ENCODE measurements around the gene VKORC1. TPM values are rescaled to one million over a fixed set of nuclear protein-coding genes. Genes with fewer than 3 reads are reported as not detected.

Gene VKORC1
- total RNA-seq, 1 donor = 147 TPM

DNA sequence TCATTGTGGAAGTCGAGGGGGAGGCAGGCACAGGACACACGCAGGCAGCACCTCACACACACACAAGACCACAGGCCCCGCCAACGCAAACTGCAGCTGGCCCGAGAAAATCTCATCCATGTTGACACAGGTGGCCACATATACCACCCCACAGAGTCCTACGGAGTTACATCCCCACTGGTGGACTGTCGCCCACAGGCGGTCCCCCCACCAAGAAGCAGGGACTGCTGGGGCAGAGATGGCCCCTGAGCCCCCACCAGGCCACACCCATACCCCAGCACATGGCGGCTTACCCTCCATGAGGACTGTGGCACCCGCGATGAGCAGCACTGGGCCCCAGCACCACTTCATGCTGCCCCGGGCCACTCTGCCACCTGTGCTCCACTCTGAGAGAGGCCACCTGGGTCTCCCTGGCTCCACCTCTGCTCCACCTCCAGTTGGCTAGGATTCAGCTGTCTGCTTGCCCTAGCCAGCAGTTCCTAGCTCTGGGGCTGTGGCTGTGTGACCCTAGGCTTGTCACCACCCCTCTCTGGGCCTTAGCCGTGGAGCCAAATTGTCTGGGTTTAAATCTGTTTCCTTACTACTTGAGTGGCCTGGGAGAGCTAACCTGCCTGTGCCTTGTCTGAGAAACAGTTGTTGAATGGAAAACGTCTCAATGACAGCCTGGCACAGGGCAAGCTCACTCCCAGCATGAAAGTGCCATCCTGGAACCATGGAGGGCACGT is 6.0 kb downstream of the VKORC1 start, which contains the start of gene PRSS53:
TSS of gene PRSS53 (minus strand) at position 485 of the 725 bp plus-strand sequence. CDS start at position 351, 134 bp downstream.
- Histone ChIP-seq H4K20me1 (ENCODE audit: insufficient read depth, low read length) (peaks cover 6% of the 10 kb centered on the region), H3K36me3 (ENCODE audit: insufficient read depth, low read length) (peaks cover 30% of the 10 kb centered on the region)
- TF ChIP-seq, protein P1, sequence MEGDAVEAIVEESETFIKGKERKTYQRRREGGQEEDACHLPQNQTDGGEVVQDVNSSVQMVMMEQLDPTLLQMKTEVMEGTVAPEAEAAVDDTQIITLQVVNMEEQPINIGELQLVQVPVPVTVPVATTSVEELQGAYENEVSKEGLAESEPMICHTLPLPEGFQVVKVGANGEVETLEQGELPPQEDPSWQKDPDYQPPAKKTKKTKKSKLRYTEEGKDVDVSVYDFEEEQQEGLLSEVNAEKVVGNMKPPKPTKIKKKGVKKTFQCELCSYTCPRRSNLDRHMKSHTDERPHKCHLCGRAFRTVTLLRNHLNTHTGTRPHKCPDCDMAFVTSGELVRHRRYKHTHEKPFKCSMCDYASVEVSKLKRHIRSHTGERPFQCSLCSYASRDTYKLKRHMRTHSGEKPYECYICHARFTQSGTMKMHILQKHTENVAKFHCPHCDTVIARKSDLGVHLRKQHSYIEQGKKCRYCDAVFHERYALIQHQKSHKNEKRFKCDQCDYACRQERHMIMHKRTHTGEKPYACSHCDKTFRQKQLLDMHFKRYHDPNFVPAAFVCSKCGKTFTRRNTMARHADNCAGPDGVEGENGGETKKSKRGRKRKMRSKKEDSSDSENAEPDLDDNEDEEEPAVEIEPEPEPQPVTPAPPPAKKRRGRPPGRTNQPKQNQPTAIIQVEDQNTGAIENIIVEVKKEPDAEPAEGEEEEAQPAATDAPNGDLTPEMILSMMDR (IDR thresholded peaks at IDR 0.05; ENCODE audit: extremely low read depth, low read depth, low read length) = no peak

DNA sequence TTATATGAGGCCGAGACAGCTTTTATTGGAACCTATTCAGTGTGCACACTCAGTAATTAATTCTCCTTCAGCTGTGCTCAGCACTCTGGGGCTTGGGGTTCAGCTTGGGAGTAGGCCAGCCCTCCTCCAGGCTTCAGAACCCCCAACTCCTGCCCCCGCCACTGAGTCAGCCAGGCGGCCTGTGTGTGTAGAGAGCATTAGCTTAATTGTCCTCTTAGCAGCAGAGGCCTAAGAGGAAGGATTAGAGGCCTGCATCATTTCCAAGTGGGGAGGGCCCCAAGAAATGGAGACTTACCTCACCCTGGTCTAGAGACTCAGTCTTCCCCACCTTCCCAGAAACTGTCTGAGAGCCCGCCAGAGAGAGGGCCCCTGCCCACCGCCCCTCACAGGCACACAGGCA is 6.6 kb downstream of the VKORC1 start:
- H3K27ac ChIP-seq (ENCODE audit: low read depth, low read length) = no peak overlapping the region
- peak; percentile 39 for DNase-seq (ENCODE audit: insufficient read length, low spot score, missing footprints)
- no peaks in the 10 kb centered on the region for H3K27me3 ChIP-seq (ENCODE audit: insufficient read depth, low read length)
- peaks cover 50% of the 10 kb centered on the region for H3K79me2 ChIP-seq (ENCODE audit: insufficient read depth, low read length)
- H4K20me1 ChIP-seq (ENCODE audit: insufficient read depth, low read length) = peaks cover 6% of the 10 kb centered on the region
- H3K9me3 ChIP-seq (ENCODE audit: low read depth, low read length) = no peaks in the 10 kb centered on the region
- no peak overlapping the region for H3K4me3 ChIP-seq (ENCODE audit: insufficient read depth, low read length)
- peaks cover 30% of the 10 kb centered on the region for H3K36me3 ChIP-seq (ENCODE audit: insufficient read depth, low read length)
- no peak overlapping the region for H2AFZ ChIP-seq (ENCODE audit: low read length)
- TF ChIP-seq, protein P1 (IDR thresholded peaks at IDR 0.05; ENCODE audit: extremely low read depth, low read depth, low read length) = no peak
- no peak overlapping the region for H3K4me2 ChIP-seq (ENCODE audit: insufficient read depth, low read length)
- peaks cover 20% of the 10 kb centered on the region for H3K4me1 ChIP-seq (ENCODE audit: insufficient read depth, low read length)

More for the DNA sequence above, 6.0 kb downstream of the VKORC1 start, which contains the start of gene PRSS53:
- Histone ChIP-seq H3K27me3 (ENCODE audit: insufficient read depth, low read length) (no peaks in the 10 kb centered on the region), H3K4me3 (ENCODE audit: insufficient read depth, low read length) (no peak within 1 kb of the TSS), H3K4me1 (ENCODE audit: insufficient read depth, low read length) (peaks cover 24% of the 10 kb centered on the region), H2AFZ (ENCODE audit: low read length) (no peak within 1 kb of the TSS), H3K79me2 (ENCODE audit: insufficient read depth, low read length) (peaks cover 48% of the 10 kb centered on the region), H3K27ac (ENCODE audit: low read depth, low read length) (no peak within 1 kb of the TSS), H3K4me2 (ENCODE audit: insufficient read depth, low read length) (no peak within 1 kb of the TSS), H3K9me3 (ENCODE audit: low read depth, low read length) (no peaks in the 10 kb centered on the region)
- DNase-seq (ENCODE audit: insufficient read length, low spot score, missing footprints) = peak; percentile 44

DNA sequence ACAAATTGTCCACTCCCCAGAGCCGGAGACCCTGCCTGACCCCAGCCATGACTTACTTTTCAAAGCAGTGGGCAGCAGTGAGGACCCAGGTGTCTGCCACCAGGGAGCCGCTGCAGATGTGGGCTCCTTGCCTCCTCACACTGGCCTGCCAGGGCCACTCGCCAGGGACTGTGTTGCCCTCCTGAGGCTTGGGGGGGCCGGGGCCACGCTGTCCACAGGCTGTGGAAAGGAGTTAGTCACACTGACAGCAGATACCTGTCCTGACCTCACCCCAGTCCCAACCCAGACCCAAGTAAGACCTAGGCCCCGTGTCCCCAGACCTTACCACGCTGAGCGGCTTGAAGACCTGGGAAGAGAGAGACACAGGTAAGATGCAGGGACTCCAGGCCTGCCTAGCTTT is 7.1 kb downstream of the VKORC1 start:
- Histone ChIP-seq H3K27ac (ENCODE audit: low read depth, low read length) (no peak overlapping the region), H3K4me2 (ENCODE audit: insufficient read depth, low read length) (no peak overlapping the region), H4K20me1 (ENCODE audit: insufficient read depth, low read length) (peaks cover 1% of the 10 kb centered on the region), H3K36me3 (ENCODE audit: insufficient read depth, low read length) (peaks cover 30% of the 10 kb centered on the region), H3K27me3 (ENCODE audit: insufficient read depth, low read length) (no peaks in the 10 kb centered on the region), H3K9me3 (ENCODE audit: low read depth, low read length) (no peaks in the 10 kb centered on the region), H2AFZ (ENCODE audit: low read length) (no peak overlapping the region), H3K79me2 (ENCODE audit: insufficient read depth, low read length) (peaks cover 48% of the 10 kb centered on the region), H3K4me3 (ENCODE audit: insufficient read depth, low read length) (no peak overlapping the region), H3K4me1 (ENCODE audit: insufficient read depth, low read length) (peaks cover 15% of the 10 kb centered on the region)
- DNase-seq (ENCODE audit: insufficient read length, low spot score, missing footprints) = peak; percentile 74
- TF ChIP-seq, protein P1 (IDR thresholded peaks at IDR 0.05; ENCODE audit: extremely low read depth, low read depth, low read length) = no peak

DNA sequence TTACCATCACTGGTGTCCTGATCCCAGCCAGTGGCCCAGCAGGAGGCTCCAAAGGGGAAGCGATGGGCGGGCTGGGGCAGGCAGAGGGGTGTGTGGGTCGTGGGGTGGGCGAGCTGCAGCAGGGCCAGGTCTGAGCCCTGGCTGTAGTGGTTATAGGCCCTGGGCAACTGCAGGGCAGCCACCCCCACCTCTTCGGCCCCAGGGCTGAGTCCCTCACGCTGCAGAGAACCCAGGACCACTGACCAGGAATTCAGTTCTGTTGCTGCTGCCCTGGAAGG is 8.0 kb downstream of the VKORC1 start:
- no peaks in the 10 kb centered on the region for H4K20me1 ChIP-seq (ENCODE audit: insufficient read depth, low read length)
- H3K36me3 ChIP-seq (ENCODE audit: insufficient read depth, low read length) = peaks cover 30% of the 10 kb centered on the region
- no peak overlapping the region for H2AFZ ChIP-seq (ENCODE audit: low read length)
- no peak overlapping the region for H3K4me3 ChIP-seq (ENCODE audit: insufficient read depth, low read length)
- no peaks in the 10 kb centered on the region for H3K27me3 ChIP-seq (ENCODE audit: insufficient read depth, low read length)
- H3K27ac ChIP-seq (ENCODE audit: low read depth, low read length) = no peak overlapping the region
- no peak for DNase-seq (ENCODE audit: insufficient read length, low spot score, missing footprints)
- peaks cover 11% of the 10 kb centered on the region for H3K4me1 ChIP-seq (ENCODE audit: insufficient read depth, low read length)
- TF ChIP-seq, protein P1 (IDR thresholded peaks at IDR 0.05; ENCODE audit: extremely low read depth, low read depth, low read length) = no peak
- H3K4me2 ChIP-seq (ENCODE audit: insufficient read depth, low read length) = no peak overlapping the region
- H3K9me3 ChIP-seq (ENCODE audit: low read depth, low read length) = no peaks in the 10 kb centered on the region
- peaks cover 49% of the 10 kb centered on the region for H3K79me2 ChIP-seq (ENCODE audit: insufficient read depth, low read length)
